IMR-90 (cell line): ENCODE data around the gene MMP23B. TPM values are rescaled to one million over a fixed set of nuclear protein-coding genes. Genes with fewer than 3 reads are reported as not detected.
"Not testable (repeated sequence)": the region's sequence is repeated elsewhere in the genome, so short reads cannot be mapped to it uniquely, and the experiment has no call there.

Source experiments
- ATAC-seq: fragments of 200-7000 bp; cut with Tn5 transposase; 2 replicates; pipeline ENCODE4 v1.9.1; 2020; ENCODE audit warnings: low read depth, mild to moderate bottlenecking, moderate library complexity
- BruUV-seq: library from RNA; stranded (reverse); fragments of 400-500 nt; replicated peaks from 2 replicates; lab custom pipeline; 2021; lab: Mats Ljungman, UMichigan
- CTCF ChIA-PET: fragments of 300-600 bp; formaldehyde crosslinking; extraction: SDS; loops from one replicate; lab custom pipeline; 2021; ENCODE audit warnings: antibody characterized with exemption; lab: Yijun Ruan, JAX
- POLR2A ChIA-PET: fragments of 300-600 bp; sonication (Branson Sonifier 250); formaldehyde crosslinking; loops from one replicate; lab custom pipeline; 2022; ENCODE audit warnings: antibody characterized with exemption; ENCODE audit not compliant: unreplicated experiment; lab: Charles Lee
- DNase-seq: peaks from one replicate; pipeline ENCODE4 v3.0.0; 2013
- H2AFZ ChIP-seq: replicated peaks from 2 replicates; pipeline ENCODE3; 2013; ENCODE audit warnings: low read length, mild to moderate bottlenecking; ENCODE audit not compliant: poor library complexity
- H2AK5ac ChIP-seq: 2 replicates; pipeline ENCODE4 v1.6.1; 2013; ENCODE audit warnings: low read depth, low read length, inconsistent platforms
- H2AK9ac ChIP-seq: replicated peaks from 2 replicates; pipeline ENCODE3; 2013; ENCODE audit warnings: mild to moderate bottlenecking, low read depth, low read length, moderate library complexity; ENCODE audit not compliant: poor library complexity
- H2BK120ac ChIP-seq: 2 replicates; pipeline ENCODE4 v1.6.1; 2013; ENCODE audit warnings: low read depth, low read length, inconsistent platforms
- H2BK15ac ChIP-seq: 3 replicates; pipeline ENCODE4 v1.6.1; 2013; ENCODE audit warnings: low read depth, low read length, inconsistent platforms
- H2BK20ac ChIP-seq: 2 replicates; pipeline ENCODE4 v1.6.1; 2013; ENCODE audit warnings: low read depth, mild to moderate bottlenecking, inconsistent platforms, low read length, moderate library complexity
- H2BK5ac ChIP-seq: 2 replicates; pipeline ENCODE4 v1.6.1; 2013; ENCODE audit warnings: mild to moderate bottlenecking, low read depth, low read length, inconsistent platforms; ENCODE audit not compliant: poor library complexity, severe bottlenecking
- H3K14ac ChIP-seq: replicated peaks from 2 replicates; pipeline ENCODE4 v1.6.1; 2013; ENCODE audit warnings: low read depth, low read length, inconsistent platforms
- H3K18ac ChIP-seq: 2 replicates; pipeline ENCODE4 v1.6.1; 2013; ENCODE audit warnings: low read depth, low read length, control low read depth
- H3K23ac ChIP-seq: 2 replicates; pipeline ENCODE4 v1.6.1; 2013; ENCODE audit warnings: low read depth, low read length, inconsistent platforms
- H3K27ac ChIP-seq: 2 replicates; pipeline ENCODE4 v1.5.1; 2013; ENCODE audit warnings: mild to moderate bottlenecking, control low read depth, low read length; ENCODE audit not compliant: insufficient read depth
- H3K27me3 ChIP-seq: 2 replicates; pipeline ENCODE4 v1.6.1; 2013; ENCODE audit warnings: low read length; ENCODE audit not compliant: control insufficient read depth, insufficient read depth
- H3K36me3 ChIP-seq: 2 replicates; pipeline ENCODE4 v1.6.1; 2013; ENCODE audit warnings: low read length, mixed read lengths; ENCODE audit not compliant: control insufficient read depth, insufficient read depth
- H3K4ac ChIP-seq: 2 replicates; pipeline ENCODE4 v1.6.1; 2013; ENCODE audit warnings: low read depth, low read length, inconsistent platforms
- H3K4me1 ChIP-seq: 2 replicates; pipeline ENCODE4 v1.6.1; 2013; ENCODE audit warnings: low read length, mixed read lengths; ENCODE audit not compliant: control insufficient read depth, insufficient read depth
- H3K4me2 ChIP-seq: 2 replicates; pipeline ENCODE4 v1.6.1; 2013; ENCODE audit warnings: low read depth, mild to moderate bottlenecking, control low read depth, low read length, moderate library complexity
- H3K4me3 ChIP-seq: 2 replicates; pipeline ENCODE4 v1.5.1; 2013; ENCODE audit warnings: low read depth, mild to moderate bottlenecking, control low read depth, low read length, moderate library complexity; ENCODE audit not compliant: insufficient read depth
- H3K56ac ChIP-seq: 2 replicates; pipeline ENCODE4 v1.6.1; 2013; ENCODE audit warnings: low read length, inconsistent platforms; ENCODE audit not compliant: insufficient read depth; ENCODE audit errors: extremely low read depth
- H3K79me1 ChIP-seq, 2 experiments: 2 replicates each; pipeline ENCODE4 v1.6.1; 2013; ENCODE audit warnings: low read length in 2 of 2, inconsistent platforms in 1 of 2, low read depth in 1 of 2
- H3K9ac ChIP-seq: 2 replicates; pipeline ENCODE4 v1.6.1; 2013; ENCODE audit warnings: low read depth, low read length, control low read depth
- H3K9me1 ChIP-seq: 2 replicates; pipeline ENCODE4 v1.6.1; 2013; ENCODE audit warnings: low read length, inconsistent platforms; ENCODE audit not compliant: insufficient read depth
- H3K9me3 ChIP-seq: 2 replicates; pipeline ENCODE4 v1.6.1; 2013; ENCODE audit warnings: low read length; ENCODE audit not compliant: control insufficient read depth, insufficient read depth
- H4K20me1 ChIP-seq: 2 replicates; pipeline ENCODE4 v1.6.1; 2013; ENCODE audit warnings: low read length, inconsistent platforms; ENCODE audit not compliant: insufficient read depth
- H4K5ac ChIP-seq: 2 replicates; pipeline ENCODE4 v1.6.1; 2013; ENCODE audit warnings: mild to moderate bottlenecking, low read depth, low read length, control low read depth
- H4K8ac ChIP-seq, 2 experiments: 2 replicates each; pipeline ENCODE4 v1.6.1; 2013; ENCODE audit warnings: low read depth in 2 of 2, low read length in 2 of 2, control low read depth in 1 of 2, inconsistent platforms in 1 of 2
- H4K91ac ChIP-seq: 2 replicates; pipeline ENCODE4 v1.6.1; 2013; ENCODE audit warnings: low read depth, low read length, inconsistent platforms; ENCODE audit not compliant: insufficient read depth
- WGBS, 2 experiments: methylation state at CpG; one replicate each; pipeline versions ENCODE4 v1.1.5 to v1.1.7; 2013; ENCODE audit warnings: missing lambda C conversion rate in 2 of 2; ENCODE audit not compliant: insufficient read length in 1 of 2; ENCODE audit errors: extremely low coverage in 2 of 2; 5-methylcytosine and 5-hydroxymethylcytosine counted together
- dilution Hi-C: fragments of 300-500 bp; cut with HindIII; formaldehyde crosslinking; loops from one replicate; pipeline ENCODE4 v1.14.3; 2018; ENCODE audit warnings: low sequenced_read_pairs; ENCODE audit not compliant: unreplicated experiment
- in situ Hi-C: fragments of 300-500 bp; cut with MboI; formaldehyde crosslinking; loops from 3 replicates; pipeline ENCODE4 v1.14.3; 2019; ENCODE audit warnings: low sequenced_read_pairs, inconsistent platforms, mixed read lengths
- intact Hi-C: fragments of 100-400 bp; cut with micrococcal nuclease; formaldehyde crosslinking; loops from 2 replicates; pipeline ENCODE4 v1.10.0; 2022
- polyA plus RNA-seq, 3 experiments: library from polyadenylated mRNA; depleted of rRNA; stranded (reverse); fragments of >200 nt; gene quantifications; 2 replicates each; pipeline ENCODE4 v1.2.3, GENCODE V29; 2012; ENCODE audit warnings: low replicate concordance in 1 of 3
- total RNA-seq: library from RNA; depleted of rRNA; stranded (reverse); fragments of >200 nt; gene quantifications from 2 replicates; pipeline ENCODE4 v1.2.3, GENCODE V29; 2012

The MMP23B gene
- total and polyA plus RNA-seq, 2 of the 4 experiments (the other 2 are of a cell fraction) = 1.1 to 5.4 TPM

DNA sequence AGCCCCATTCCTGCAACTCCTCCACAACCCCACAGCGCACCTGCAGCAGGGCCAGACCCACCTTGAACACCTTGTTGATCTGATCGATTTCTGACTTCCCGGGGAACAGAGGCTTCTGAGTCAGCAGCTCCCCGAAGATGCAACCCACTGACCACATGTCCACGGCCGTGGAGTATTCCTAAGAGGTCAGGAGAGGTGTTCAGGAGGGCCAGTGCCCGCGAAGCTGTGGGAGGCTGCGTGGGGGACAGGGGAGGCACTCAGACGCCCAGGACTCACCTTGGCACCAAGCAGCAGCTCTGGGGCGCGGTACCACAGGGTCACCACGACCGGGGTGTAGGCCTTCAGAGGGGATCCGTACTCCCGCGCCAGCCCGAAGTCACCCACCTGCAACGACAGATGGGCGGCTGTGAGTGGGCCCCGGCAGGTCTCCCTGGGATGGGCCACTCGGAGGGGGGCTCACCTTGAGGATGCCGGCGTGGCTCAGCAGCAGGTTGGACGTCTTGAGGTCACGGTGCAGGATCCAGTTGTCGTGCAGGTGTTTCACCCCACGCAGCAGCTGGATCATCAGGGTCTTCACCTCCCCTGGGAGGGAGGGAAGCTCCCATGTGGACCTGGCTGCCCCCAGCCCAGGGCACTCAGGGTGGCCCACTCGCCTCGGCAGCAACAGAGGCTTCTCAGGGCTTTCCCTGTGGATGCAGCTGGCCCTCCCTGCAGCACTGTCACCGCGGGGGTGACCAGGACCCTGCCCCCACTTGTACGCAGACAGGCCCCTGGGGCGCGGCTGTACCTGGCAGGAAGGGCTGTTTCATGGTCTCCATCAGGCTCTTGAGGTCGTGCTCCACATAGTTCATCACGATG is 4.9 kb downstream of the MMP23B start:
- H3K56ac ChIP-seq, H3K4me1 ChIP-seq, H3K9me3 ChIP-seq, DNase-seq, H2BK5ac ChIP-seq, ATAC-seq, H3K4ac ChIP-seq, H3K4me3 ChIP-seq, H2BK20ac ChIP-seq, H3K27ac ChIP-seq, H4K20me1 ChIP-seq, H2AK9ac ChIP-seq, dilution Hi-C loops, H3K79me1 ChIP-seq, H2BK120ac ChIP-seq, H3K9me1 ChIP-seq, H4K91ac ChIP-seq, H3K18ac ChIP-seq, intact Hi-C loops, in situ Hi-C loops, H3K23ac ChIP-seq, H3K14ac ChIP-seq, H2AFZ ChIP-seq, BruUV-seq, H3K4me2 ChIP-seq, POLR2A ChIA-PET, H2AK5ac ChIP-seq, CTCF ChIA-PET, H4K8ac ChIP-seq, H2BK15ac ChIP-seq, H3K9ac ChIP-seq, H4K5ac ChIP-seq, H3K27me3 ChIP-seq: not testable (repeated sequence)
- WGBS, 2 experiments = 95% methylated on average over 12 of the region's 37 CpGs; no CpG with 5 or more reads in 1 of the 2 experiments
- H3K36me3 ChIP-seq = peaks cover 11% of the 10 kb centered on the region

DNA sequence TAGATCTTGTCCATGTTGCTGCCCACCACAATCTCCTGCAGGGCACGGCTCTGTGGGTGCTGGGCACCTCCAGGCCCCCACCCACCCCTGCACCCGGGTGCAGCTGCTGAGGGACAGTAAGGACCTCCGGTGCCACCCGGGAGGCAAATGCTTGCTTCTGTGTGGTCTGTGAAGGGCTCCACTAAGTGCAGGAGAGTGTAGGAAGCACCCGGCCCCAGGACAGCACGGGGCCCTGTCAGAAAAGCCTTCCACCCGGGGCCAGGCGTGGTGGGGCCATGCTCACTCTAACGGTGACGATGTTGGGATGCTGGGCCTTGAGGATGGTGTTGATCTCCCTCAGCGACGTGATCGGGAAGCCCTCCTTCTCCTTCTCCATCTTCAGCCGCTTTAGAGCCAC is 5.5 kb downstream of the MMP23B start:
- H3K4me1 ChIP-seq, H2BK120ac ChIP-seq, H3K9ac ChIP-seq, H2BK5ac ChIP-seq, H3K18ac ChIP-seq, H3K4ac ChIP-seq, in situ Hi-C loops, H3K9me3 ChIP-seq, H4K91ac ChIP-seq, H2BK20ac ChIP-seq, H3K4me3 ChIP-seq, H3K27me3 ChIP-seq, H3K79me1 ChIP-seq, H3K27ac ChIP-seq, H4K20me1 ChIP-seq, CTCF ChIA-PET, POLR2A ChIA-PET, H3K23ac ChIP-seq, H2AK5ac ChIP-seq, BruUV-seq, ATAC-seq, H4K5ac ChIP-seq, H4K8ac ChIP-seq, dilution Hi-C loops, H2AFZ ChIP-seq, intact Hi-C loops, H3K56ac ChIP-seq, H3K14ac ChIP-seq, H2BK15ac ChIP-seq, H2AK9ac ChIP-seq, H3K4me2 ChIP-seq, DNase-seq, H3K9me1 ChIP-seq: not testable (repeated sequence)
- WGBS, 2 experiments = no CpG with 5 or more reads among the region's 14 CpGs
- peaks cover 11% of the 10 kb centered on the region for H3K36me3 ChIP-seq
